ENCODE measurements around the gene POU4F1.
A peak's percentile ranks its signal among the peaks of the same experiment; 100 is the strongest.

The POU4F1 gene

DNA sequence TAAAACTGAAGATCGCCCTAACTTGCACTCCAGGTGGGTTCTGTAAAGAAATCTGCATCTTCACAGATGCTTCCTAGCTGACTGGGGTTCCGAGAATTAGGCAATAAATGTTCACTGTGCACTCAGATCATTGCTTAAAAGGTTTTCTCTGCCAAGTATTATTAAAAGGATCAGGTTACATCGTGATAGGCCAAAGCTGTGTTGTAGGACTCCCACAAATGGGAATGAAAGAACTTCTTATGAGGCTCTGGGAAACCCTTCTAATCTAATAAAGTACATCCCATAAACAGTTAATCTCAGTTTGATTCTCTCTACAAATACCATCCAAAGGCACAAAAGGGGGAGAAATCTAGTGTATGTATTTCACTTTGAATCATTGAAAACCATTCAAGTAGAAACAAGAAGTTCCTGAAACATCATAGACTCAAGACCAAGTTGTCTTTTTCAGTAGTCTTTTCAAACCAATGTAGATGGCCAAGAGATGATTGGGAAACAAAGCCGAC is 7.1 kb upstream of the POU4F1 start:
- Mint-ChIP-seq H3K4me3 (peak overlapping the region; percentile 8), H3K27ac (no peak overlapping the region), H3K9me3 (no peaks in the 10 kb centered on the region), H3K27me3 (peaks cover 66% of the 10 kb centered on the region), H3K4me1 (ENCODE audit: low read depth) (peaks cover 31% of the 10 kb centered on the region), H3K36me3 (ENCODE audit: low read depth) (peaks cover 22% of the 10 kb centered on the region)

GRCh38 chr13:78609464-78610205 is 6.3 kb upstream of the POU4F1 start:
- H3K9me3 Mint-ChIP-seq = no peaks in the 10 kb centered on the region
- H3K36me3 Mint-ChIP-seq (ENCODE audit: low read depth) = peaks cover 14% of the 10 kb centered on the region
- H3K4me1 Mint-ChIP-seq (ENCODE audit: low read depth) = peaks cover 31% of the 10 kb centered on the region
- no peak overlapping the region for H3K27ac Mint-ChIP-seq
- peak overlapping the region; percentile 70 for H3K4me3 Mint-ChIP-seq
- peaks cover 74% of the 10 kb centered on the region for H3K27me3 Mint-ChIP-seq

DNA sequence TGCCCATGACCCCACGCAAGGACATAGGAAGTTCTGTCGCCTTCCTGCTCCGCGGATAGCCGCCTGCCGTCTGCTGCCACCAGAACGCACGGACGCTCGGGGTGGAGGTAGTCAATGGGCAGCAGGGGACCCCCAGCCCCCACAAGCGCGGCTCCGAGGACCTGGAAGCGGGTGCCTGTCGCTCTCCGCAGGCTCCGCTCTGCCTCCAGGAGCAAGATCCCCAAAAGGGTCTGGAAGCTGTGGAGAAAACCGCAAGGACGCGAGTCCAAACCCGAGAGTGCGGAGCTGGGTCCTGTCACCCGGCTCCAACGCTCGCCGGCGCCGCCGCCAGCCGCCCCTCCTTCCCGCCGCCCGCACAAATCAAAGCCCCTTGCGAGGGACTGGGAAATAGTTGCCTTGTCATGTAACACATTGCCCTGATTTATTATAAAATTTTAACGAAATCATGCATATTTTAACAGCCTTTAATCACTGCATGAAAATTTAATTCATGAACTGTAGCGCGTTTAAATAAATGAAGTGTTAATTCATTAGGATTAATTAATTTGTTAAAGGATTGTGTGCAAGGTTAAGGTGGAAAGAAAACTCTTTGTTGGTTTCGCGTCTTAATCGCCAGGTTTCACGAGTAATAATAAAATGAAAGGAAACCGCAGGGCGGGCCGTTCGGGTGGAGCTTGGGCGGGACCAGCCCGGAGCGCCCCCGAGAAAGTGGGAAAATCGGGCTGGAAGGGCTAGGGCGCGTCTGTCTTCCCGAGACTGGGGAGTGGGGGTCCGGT is 5.5 kb upstream of the POU4F1 start:
- Mint-ChIP-seq H3K4me3 (peak overlapping the region; percentile 70), H3K27me3 (peaks cover 82% of the 10 kb centered on the region), H3K9me3 (no peaks in the 10 kb centered on the region), H3K27ac (no peak overlapping the region), H3K36me3 (ENCODE audit: low read depth) (peaks cover 7% of the 10 kb centered on the region), H3K4me1 (ENCODE audit: low read depth) (peaks cover 36% of the 10 kb centered on the region)

DNA sequence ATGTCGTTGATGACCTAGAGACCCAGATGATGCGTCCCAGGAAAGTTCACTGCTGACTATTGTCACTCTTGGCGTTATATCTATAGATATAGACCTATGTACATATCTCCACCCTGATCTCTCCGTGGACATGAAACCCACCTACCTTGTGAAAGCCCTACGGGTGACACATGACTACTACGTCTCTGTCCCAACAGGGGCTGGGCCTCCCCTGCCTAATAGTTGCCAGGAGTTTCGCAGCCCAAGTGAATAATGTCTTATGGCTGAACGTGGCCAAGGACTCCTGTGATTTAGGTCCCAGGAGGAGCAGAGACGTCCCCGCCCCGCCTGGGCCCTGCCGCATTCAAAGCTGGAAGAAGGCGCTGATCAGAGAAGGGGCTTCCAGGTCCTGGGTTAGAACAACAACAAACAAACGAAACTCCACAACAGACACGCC is 4.9 kb upstream of the POU4F1 start:
- H3K9me3 Mint-ChIP-seq = no peaks in the 10 kb centered on the region
- peaks cover 87% of the 10 kb centered on the region for H3K27me3 Mint-ChIP-seq
- peak overlapping the region; percentile 70 for H3K4me3 Mint-ChIP-seq
- H3K4me1 Mint-ChIP-seq (ENCODE audit: low read depth) = peaks cover 41% of the 10 kb centered on the region
- peaks cover 2% of the 10 kb centered on the region for H3K36me3 Mint-ChIP-seq (ENCODE audit: low read depth)
- no peak overlapping the region for H3K27ac Mint-ChIP-seq

DNA sequence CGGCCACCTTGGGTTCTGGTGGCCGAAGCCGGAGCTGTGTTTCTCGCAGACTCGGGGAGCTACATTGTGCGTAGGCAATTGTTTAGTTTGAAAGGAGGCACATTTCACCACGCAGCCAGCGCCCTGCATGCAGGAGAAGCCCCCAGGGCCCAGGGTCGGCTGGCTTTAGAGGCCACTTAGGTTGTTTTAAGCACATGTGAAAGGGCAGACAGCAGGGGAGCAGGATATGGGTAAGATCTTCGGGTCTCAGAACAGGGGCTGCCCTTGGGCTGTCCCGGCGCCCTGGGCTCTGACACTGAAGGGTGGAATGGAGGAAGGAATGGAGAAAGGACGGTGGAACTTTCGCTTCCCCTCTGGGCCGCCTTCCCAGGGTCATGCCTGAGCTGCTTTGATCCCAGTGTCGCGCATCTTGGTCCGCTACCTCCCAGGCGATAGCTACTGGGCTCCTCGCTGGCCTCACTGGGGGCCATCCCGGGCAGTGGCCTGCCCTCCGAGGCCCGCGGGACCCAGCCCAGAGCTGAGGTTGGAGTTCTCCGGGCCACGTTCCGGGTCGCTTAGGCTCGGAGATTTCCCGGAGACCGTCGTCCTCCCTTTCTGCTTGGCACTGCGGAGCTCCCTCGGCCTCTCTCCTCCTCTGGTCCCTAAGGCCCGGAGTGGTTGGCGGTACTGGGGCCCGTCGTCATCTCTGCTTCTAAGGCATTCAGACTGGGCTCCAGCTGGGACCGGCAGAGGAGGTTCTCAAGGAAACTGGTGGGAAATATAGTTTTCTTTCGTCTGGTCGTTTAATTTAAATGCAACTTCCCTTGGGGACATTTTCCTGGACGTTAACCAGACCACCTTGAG is 4.3 kb upstream of the POU4F1 start:
- Mint-ChIP-seq H3K27me3 (peaks cover 90% of the 10 kb centered on the region), H3K9me3 (no peaks in the 10 kb centered on the region), H3K36me3 (ENCODE audit: low read depth) (no peaks in the 10 kb centered on the region), H3K4me3 (peak overlapping the region; percentile 70), H3K27ac (no peak overlapping the region), H3K4me1 (ENCODE audit: low read depth) (peaks cover 44% of the 10 kb centered on the region)

DNA sequence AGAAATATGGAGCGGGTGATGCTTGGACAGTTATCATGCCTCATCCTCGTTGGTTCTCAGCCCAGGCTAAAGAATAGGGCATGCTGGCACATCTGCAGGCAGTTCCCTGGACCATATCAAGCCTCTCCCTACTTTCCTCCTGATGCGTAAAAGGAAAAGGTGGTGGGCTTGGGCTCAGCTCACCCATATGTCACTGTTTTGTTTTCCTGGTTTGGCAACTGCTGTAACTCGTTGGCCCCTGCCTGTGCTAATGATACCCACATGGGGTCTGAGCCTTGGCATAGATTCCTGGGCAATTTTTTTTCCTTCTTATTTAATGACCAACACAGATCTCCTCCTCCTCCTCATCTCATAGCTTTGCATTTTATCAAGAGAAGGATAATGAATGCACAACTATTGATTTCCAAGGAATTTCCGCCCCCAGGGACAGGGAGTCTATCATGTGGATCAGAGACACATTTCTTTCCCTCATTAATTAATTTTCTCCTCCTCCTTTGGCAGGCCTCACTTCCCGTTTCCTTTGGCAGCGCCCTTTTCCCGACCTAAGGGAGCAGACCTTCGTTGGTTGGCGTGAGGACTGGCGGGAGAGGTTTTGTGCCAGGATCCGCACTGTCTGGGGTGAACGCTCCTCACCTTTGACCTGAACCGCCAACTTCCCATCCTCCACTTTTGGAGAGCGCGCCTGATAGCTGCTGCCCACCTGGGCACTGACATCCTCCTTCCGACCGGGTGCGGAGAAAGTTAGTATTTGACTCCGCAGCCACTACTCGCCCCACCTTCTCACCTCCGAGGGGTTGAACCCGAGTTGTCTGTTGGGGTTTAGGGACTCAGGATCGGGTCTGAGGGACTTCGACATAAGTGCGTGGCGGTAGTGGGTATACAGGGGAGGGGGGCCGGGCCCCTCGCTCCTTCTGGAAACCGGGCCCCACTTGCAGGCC is 3.4 kb upstream of the POU4F1 start:
- H3K36me3 Mint-ChIP-seq (ENCODE audit: low read depth) = no peaks in the 10 kb centered on the region
- no peak overlapping the region for H3K27ac Mint-ChIP-seq
- peaks cover 49% of the 10 kb centered on the region for H3K4me1 Mint-ChIP-seq (ENCODE audit: low read depth)
- no peak overlapping the region for H3K4me3 Mint-ChIP-seq
- no peaks in the 10 kb centered on the region for H3K9me3 Mint-ChIP-seq
- H3K27me3 Mint-ChIP-seq = peaks cover 92% of the 10 kb centered on the region

DNA sequence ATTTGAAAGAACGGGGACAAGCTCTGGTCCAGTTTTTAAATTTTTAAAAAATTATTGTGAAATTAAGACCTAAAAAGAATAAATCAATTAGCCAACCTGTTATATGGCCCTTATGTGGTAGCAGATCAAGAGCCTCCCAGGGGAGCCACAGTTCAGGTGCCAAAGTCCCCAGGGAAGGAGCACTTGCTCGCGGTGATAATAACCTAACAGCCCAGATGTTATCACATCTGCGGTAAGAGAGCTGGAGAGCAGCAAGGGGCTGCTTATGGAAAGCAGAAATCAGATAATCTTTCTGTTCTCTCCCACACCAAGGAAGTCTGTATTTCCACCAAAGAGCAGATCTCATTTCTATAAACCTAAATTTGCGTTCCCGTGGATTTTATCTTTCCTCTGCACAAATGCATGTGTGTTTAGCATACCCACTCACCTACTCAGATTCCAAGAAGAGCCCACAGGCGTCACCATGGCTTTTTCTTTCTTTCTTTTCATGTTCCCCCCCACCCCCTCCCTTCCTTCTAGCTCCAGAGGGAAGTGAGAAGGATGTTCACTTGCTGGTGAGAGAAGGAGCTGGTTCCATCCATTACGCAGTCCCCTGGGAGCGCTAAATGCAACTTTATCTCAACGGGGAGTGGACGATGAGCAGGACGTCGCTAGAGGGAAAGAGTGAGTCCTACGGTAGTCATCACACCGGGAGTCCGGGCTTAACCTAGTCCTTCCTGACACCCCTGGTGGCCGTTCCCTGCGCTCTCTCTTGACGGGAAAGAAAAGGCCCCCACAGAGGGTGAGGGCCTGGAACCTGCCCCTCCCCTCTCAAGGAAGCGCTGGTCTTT is 1.6 kb upstream of the POU4F1 start:
- Mint-ChIP-seq H3K27me3 (peaks cover 91% of the 10 kb centered on the region), H3K4me3 (no peak overlapping the region), H3K9me3 (no peaks in the 10 kb centered on the region), H3K36me3 (ENCODE audit: low read depth) (peaks cover 4% of the 10 kb centered on the region), H3K4me1 (ENCODE audit: low read depth) (peaks cover 53% of the 10 kb centered on the region), H3K27ac (no peak overlapping the region)

- Mint-ChIP-seq H3K36me3 (ENCODE audit: low read depth) (peaks cover 4% of the 10 kb centered on the region), H3K9me3 (no peaks in the 10 kb centered on the region), H3K4me1 (ENCODE audit: low read depth) (peaks cover 38% of the 10 kb centered on the region), H3K4me3 (peak overlapping the region; percentile 74), H3K27ac (peak overlapping the region; percentile 46), H3K27me3 (peaks cover 89% of the 10 kb centered on the region)
These were observed 652 bp downstream of the POU4F1 start for GRCh38 chr13:78602561-78603239.

DNA sequence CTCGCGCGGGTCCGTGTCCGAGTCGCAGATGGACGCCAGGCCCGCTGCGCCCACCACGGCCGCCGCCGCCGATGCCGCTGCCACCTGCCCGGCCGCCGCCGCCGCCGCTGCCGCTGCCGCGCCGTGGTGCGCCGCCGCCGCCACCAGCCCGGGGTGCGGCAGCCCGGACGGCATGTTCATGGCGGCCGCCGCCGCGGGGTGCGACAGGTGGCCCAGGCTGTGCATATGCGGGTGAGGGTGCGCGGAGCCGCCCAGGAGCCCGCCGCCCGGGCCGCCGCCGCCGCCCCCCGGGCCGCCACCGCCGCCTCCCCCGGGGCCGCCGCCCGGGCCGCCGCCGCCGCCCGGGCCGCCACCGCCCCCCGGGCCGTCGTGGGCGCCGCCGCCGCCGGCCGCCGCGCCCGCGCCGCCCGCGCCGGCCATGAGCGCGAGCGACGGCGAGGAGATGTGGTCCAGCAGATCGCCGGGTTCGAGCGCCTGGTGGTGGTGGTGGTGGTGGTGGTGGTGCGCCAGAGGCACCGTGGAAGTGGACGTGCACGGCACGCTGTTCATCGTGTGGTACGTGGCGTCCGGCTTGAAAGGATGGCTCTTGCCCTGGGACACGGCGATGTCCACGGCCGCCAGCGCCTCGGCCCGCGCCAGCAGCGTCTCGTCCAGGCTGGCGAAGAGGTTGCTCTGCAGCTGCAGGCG is 1.3 kb downstream of the POU4F1 start:
- Mint-ChIP-seq H3K27me3 (peaks cover 89% of the 10 kb centered on the region), H3K27ac (peak overlapping the region; percentile 46), H3K9me3 (no peaks in the 10 kb centered on the region), H3K4me1 (ENCODE audit: low read depth) (peaks cover 34% of the 10 kb centered on the region), H3K4me3 (peak overlapping the region; percentile 74), H3K36me3 (ENCODE audit: low read depth) (peaks cover 9% of the 10 kb centered on the region)

- peak overlapping the region; percentile 36 for H3K4me3 Mint-ChIP-seq
- H3K36me3 Mint-ChIP-seq (ENCODE audit: low read depth) = peaks cover 9% of the 10 kb centered on the region
- peaks cover 35% of the 10 kb centered on the region for H3K4me1 Mint-ChIP-seq (ENCODE audit: low read depth)
- H3K9me3 Mint-ChIP-seq = no peaks in the 10 kb centered on the region
- H3K27me3 Mint-ChIP-seq = peaks cover 89% of the 10 kb centered on the region
- no peak overlapping the region for H3K27ac Mint-ChIP-seq
These were observed 2.1 kb downstream of the POU4F1 start for GRCh38 chr13:78601124-78601873.

- H3K4me3 Mint-ChIP-seq = peak overlapping the region; percentile 36
These were observed 3.0 kb downstream of the POU4F1 start for GRCh38 chr13:78600280-78600883.

More at GRCh38 chr13:78600280-78600883, 3.0 kb downstream of the POU4F1 start:
- Mint-ChIP-seq H3K27me3 (peaks cover 84% of the 10 kb centered on the region), H3K36me3 (ENCODE audit: low read depth) (peaks cover 9% of the 10 kb centered on the region), H3K9me3 (no peaks in the 10 kb centered on the region), H3K27ac (no peak overlapping the region), H3K4me1 (ENCODE audit: low read depth) (peaks cover 35% of the 10 kb centered on the region)
